H1 (cell line): Measurements from ENCODE around the gene KDR. TPM values are rescaled to one million over a fixed set of nuclear protein-coding genes. Genes with fewer than 3 reads are reported as not detected.

Experiments used
- CEBPB ChIP-seq: IDR thresholded peaks from 2 replicates; pipeline ENCODE4 v1.6.1; 2012; ENCODE audit warnings: low read depth, low read length
- RFX5 ChIP-seq: IDR thresholded peaks from 2 replicates; pipeline ENCODE4 v1.6.1; 2011; ENCODE audit warnings: low read depth, low read length, improper control_type of control experiment, borderline replicate concordance
- polyA plus RNA-seq, 7 experiments: library from polyadenylated mRNA; depleted of rRNA in 3 of 7; stranded (reverse) in 5 of 7; unstranded in 2 of 7; fragments of >200 nt in 5 of 7; fragments of 200-250 nt in 2 of 7; gene quantifications; 1 replicate in 5 of 7; 2 replicates in 1 of 7; 4 replicates in 1 of 7; pipeline versions ENCODE4 v1.2.1 to v1.2.3, GENCODE V29; 2011 to 2013; ENCODE audit warnings: missing spikeins in 2 of 7, mixed read lengths in 2 of 7
- total RNA-seq: library from RNA; stranded (reverse); fragmentation: NEBNext Ultra II Directional; extraction: Animal tissue kit (Norgen Biotek cat#: 25700); gene quantifications from 2 replicates; pipeline ENCODE4 v1.2.1, GENCODE V29; 2021
- TF ChIP-seq, protein P1 (sequence below): fragments of 300-600 bp; sonication (generic); IDR thresholded peaks from 2 replicates; pipeline ENCODE4 v1.7.1; 2012; ENCODE audit warnings: low read length, moderate library complexity, mild to moderate bottlenecking, inconsistent platforms; ENCODE audit not compliant: insufficient replicate concordance

Gene KDR
- total and polyA plus RNA-seq, 2 of the 8 experiments (the other 6 are each of a cell fraction or from before 2014, with no cell fraction given) = 69.3 to 106 TPM

DNA sequence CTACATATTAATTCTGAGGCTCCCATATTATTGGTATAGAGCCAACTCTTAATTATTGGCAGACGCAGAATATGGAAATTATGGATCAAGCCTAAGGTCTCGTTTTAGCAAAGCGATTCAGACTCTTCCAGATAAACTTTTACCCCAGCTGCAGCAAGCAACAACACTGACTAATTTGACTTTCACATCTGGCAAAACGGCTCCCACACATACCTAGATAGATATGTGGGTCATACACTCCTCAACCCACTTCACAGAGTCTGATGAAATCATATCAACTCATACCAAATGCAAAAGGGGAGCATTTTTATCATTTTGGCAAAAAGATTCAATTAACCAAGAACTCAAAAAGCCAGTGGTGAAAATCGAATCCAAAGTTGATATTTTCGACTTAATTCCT is 36.3 kb upstream of the KDR start (continued):
- TF ChIP-seq, protein P1, sequence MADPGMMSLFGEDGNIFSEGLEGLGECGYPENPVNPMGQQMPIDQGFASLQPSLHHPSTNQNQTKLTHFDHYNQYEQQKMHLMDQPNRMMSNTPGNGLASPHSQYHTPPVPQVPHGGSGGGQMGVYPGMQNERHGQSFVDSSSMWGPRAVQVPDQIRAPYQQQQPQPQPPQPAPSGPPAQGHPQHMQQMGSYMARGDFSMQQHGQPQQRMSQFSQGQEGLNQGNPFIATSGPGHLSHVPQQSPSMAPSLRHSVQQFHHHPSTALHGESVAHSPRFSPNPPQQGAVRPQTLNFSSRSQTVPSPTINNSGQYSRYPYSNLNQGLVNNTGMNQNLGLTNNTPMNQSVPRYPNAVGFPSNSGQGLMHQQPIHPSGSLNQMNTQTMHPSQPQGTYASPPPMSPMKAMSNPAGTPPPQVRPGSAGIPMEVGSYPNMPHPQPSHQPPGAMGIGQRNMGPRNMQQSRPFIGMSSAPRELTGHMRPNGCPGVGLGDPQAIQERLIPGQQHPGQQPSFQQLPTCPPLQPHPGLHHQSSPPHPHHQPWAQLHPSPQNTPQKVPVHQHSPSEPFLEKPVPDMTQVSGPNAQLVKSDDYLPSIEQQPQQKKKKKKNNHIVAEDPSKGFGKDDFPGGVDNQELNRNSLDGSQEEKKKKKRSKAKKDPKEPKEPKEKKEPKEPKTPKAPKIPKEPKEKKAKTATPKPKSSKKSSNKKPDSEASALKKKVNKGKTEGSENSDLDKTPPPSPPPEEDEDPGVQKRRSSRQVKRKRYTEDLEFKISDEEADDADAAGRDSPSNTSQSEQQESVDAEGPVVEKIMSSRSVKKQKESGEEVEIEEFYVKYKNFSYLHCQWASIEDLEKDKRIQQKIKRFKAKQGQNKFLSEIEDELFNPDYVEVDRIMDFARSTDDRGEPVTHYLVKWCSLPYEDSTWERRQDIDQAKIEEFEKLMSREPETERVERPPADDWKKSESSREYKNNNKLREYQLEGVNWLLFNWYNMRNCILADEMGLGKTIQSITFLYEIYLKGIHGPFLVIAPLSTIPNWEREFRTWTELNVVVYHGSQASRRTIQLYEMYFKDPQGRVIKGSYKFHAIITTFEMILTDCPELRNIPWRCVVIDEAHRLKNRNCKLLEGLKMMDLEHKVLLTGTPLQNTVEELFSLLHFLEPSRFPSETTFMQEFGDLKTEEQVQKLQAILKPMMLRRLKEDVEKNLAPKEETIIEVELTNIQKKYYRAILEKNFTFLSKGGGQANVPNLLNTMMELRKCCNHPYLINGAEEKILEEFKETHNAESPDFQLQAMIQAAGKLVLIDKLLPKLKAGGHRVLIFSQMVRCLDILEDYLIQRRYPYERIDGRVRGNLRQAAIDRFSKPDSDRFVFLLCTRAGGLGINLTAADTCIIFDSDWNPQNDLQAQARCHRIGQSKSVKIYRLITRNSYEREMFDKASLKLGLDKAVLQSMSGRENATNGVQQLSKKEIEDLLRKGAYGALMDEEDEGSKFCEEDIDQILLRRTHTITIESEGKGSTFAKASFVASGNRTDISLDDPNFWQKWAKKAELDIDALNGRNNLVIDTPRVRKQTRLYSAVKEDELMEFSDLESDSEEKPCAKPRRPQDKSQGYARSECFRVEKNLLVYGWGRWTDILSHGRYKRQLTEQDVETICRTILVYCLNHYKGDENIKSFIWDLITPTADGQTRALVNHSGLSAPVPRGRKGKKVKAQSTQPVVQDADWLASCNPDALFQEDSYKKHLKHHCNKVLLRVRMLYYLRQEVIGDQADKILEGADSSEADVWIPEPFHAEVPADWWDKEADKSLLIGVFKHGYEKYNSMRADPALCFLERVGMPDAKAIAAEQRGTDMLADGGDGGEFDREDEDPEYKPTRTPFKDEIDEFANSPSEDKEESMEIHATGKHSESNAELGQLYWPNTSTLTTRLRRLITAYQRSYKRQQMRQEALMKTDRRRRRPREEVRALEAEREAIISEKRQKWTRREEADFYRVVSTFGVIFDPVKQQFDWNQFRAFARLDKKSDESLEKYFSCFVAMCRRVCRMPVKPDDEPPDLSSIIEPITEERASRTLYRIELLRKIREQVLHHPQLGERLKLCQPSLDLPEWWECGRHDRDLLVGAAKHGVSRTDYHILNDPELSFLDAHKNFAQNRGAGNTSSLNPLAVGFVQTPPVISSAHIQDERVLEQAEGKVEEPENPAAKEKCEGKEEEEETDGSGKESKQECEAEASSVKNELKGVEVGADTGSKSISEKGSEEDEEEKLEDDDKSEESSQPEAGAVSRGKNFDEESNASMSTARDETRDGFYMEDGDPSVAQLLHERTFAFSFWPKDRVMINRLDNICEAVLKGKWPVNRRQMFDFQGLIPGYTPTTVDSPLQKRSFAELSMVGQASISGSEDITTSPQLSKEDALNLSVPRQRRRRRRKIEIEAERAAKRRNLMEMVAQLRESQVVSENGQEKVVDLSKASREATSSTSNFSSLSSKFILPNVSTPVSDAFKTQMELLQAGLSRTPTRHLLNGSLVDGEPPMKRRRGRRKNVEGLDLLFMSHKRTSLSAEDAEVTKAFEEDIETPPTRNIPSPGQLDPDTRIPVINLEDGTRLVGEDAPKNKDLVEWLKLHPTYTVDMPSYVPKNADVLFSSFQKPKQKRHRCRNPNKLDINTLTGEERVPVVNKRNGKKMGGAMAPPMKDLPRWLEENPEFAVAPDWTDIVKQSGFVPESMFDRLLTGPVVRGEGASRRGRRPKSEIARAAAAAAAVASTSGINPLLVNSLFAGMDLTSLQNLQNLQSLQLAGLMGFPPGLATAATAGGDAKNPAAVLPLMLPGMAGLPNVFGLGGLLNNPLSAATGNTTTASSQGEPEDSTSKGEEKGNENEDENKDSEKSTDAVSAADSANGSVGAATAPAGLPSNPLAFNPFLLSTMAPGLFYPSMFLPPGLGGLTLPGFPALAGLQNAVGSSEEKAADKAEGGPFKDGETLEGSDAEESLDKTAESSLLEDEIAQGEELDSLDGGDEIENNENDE = no peak
- TF ChIP-seq CEBPB = no peak
- no peak for TF ChIP-seq RFX5
